ENCODE measurements around the gene LPCAT4. TPM values are rescaled to one million over a fixed set of nuclear protein-coding genes. Genes with fewer than 3 reads are reported as not detected.

Gene LPCAT4
- 20.9 and 25.2 TPM in 2 replicates for total RNA-seq

DNA sequence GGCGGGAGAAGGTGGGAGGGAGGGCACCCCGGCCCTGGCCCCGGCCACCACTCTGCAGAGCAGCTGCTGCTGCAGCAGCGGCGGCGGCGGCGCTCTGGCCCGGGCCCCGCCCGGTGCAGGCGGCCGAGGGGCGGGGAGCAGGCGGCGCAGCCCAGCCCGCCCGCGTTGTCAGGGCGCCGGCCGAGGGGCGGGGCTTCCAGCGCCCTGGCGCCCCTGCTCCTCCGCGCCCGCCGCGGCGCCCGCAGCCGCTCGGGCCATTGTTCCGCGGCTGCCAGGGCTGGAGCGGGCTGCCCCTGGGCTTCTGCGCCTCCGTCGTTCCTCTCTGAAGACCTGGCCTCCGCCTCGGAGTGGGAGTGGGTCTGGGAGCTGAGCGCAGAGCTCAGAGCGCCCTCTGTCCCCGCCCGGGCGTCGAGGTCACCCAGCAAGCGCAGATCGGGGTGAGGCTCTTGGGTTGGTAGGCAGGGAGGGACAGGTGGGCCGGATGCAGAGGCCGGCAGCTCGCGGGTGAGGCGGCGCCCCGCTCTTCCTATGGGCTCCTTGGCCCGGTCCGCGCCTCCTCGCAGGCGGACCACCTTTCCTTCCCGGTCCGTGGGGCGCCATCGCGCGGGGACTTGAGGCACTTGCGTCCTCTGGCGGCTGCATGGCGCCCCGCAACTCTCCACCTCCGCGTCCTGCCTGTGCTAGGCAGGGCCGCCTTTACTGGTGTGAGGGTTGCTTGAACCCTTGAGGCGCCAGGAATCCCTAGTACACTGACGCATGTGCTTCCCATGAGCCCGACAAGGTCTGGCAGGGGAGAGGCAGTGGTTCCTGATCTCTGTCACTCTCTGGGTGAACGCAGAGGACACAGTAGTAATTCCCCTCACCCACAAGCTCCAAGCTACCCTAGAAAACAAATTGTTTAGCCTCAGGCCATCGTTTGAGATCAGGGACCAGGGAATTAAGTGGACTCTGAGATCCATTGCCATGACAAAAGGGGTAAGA lies at the start of gene LPCAT4:
Gene LPCAT4, minus strand, starts transcription at position 96 of the 981 bp plus-strand sequence. CDS start 96 bp downstream, outside the sequence.

DNA sequence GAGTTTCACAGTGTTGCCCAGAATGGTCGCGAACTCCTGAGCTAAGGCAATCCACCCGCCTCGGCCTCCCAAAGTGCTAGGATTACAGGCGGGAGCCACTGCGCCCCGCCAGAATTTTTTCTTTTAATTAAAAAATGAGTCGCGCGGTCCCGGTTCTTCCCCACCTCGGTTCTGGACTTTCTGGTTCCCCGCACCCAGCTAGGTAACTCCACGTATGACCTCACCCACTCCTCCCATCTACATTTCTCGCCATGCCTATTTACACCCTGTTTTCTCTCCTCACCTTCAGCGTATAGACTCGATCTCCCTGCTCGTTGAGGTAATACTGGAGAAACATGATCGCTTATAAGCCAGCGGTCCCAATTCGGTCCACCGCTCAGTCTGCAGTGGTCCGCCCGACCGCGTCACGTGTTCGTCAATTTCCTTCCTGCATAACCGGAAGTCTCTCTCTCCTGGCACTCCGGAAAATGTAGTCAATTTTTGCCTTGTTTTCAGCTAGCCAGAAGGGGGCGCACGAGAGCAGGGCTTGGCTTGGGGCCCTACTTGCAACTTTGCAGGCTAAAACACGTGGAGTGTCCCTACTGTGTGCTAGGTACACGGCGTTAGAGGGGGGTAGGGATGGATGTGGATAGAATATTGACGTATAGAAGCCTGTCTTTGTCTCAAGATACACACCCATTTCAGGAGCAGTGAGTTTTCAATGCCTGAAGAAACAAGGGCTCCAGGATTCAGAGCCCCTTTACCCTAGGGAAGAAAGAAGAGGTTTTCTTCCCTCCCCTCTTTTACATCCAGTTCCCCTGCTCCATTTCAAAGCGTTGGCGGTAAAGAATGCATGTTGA lies 24.0 kb downstream of the LPCAT4 start, which contains the start of the genes NOP10 and NUTM1:
Gene NOP10, minus strand, starts transcription at position 400 of the 839 bp plus-strand sequence. Its CDS starts 63 bp downstream, at position 337.
Gene NUTM1, plus strand, starts transcription at position 579 of the 839 bp plus-strand sequence. CDS start 382 bp downstream, outside the sequence.

GRCh38 chr15:34337557-34338306 lies 29.3 kb downstream of the LPCAT4 start, which contains the start of gene SLC12A6:
Gene SLC12A6 (minus strand): TSS chr15:34337781. CDS start chr15:34336680, 1,101 bp downstream.

Small RNA genes lying within 50 kb of the gene (small RNA-seq; reads per million reads assigned to genes)
- gene MIR1233-1 (not detected), gene RF00019 (not detected)

Other genes with a start within 250 kb of the LPCAT4 start
- 30.1 and 52.4 TPM in 2 replicates for gene KATNBL1, start 157.1 kb downstream of the LPCAT4 start, total RNA-seq
- 109 and 122 TPM in 2 replicates for gene EMC4, start 142.2 kb downstream of the LPCAT4 start, total RNA-seq
- 16.5 and 16.8 TPM in 2 replicates for gene SLC12A6, start 29.4 kb downstream of the LPCAT4 start, total RNA-seq
- gene NOP10, start 24.1 kb downstream of the LPCAT4 start, total RNA-seq = 227 and 228 TPM in 2 replicates
- not detected in 2 replicates for gene NUTM1, start 23.9 kb downstream of the LPCAT4 start, total RNA-seq
- 16.9 and 18.2 TPM in 2 replicates for gene GOLGA8A, start 70.6 kb upstream of the LPCAT4 start, total RNA-seq
- 8.8 and 15.8 TPM in 2 replicates for gene GOLGA8B, start 216.5 kb upstream of the LPCAT4 start, total RNA-seq

Measured in subcutaneous preadipocyte (primary cell).